Articular chondrocyte of knee joint (primary cell): ENCODE measurements around the gene MDFI. TPM values are rescaled to one million over a fixed set of nuclear protein-coding genes. Genes with fewer than 3 reads are reported as not detected.

Source experiments
- small RNA-seq: library from RNA; depleted of rRNA; stranded (forward); fragments of <200 nt; gene quantifications from one replicate; pipeline ENCODE3, GENCODE V24; 2012
- total RNA-seq: library from RNA; depleted of rRNA; stranded (reverse); fragments of >200 nt; gene quantifications from 2 replicates; pipeline ENCODE4 v1.2.3, GENCODE V29; 2012

MDFI gene
- total RNA-seq: 4.0 and 7.8 TPM in 2 replicates

GRCh38 chr6:41638002-41638934 lies at the start of gene MDFI:
TSS of gene MDFI (plus strand) at chr6:41638468. CDS start at chr6:41638750, 282 bp downstream.

Small RNAs within 50 kb of the gene (small RNA-seq; reads per million reads assigned to genes)
- not detected for gene MIR4641

Other genes starting within 250 kb of the MDFI start
- gene FOXP4, start 92.1 kb upstream of the MDFI start, total RNA-seq: 2.5 and 3.8 TPM in 2 replicates
- gene TFEB, start 97.1 kb downstream of the MDFI start, total RNA-seq: 4.4 and 4.5 TPM in 2 replicates
- gene PGC, start 108.9 kb downstream of the MDFI start, total RNA-seq: not detected in 2 replicates
- gene FRS3, start 141.4 kb downstream of the MDFI start, total RNA-seq: 1.6 TPM in 2 replicates
- 0.65 TPM in 1 of 2 replicates, not detected in the other for gene PRICKLE4, start 142.3 kb downstream of the MDFI start, total RNA-seq
- 77.0 and 93.5 TPM in 2 replicates for gene TOMM6, start 149.2 kb downstream of the MDFI start, total RNA-seq